Memory B cell (primary cell): Measurements from ENCODE around the gene ANKRD7.
"Not testable (repeated sequence)": the region's sequence is repeated elsewhere in the genome, so short reads cannot be mapped to it uniquely, and the experiment has no call there.

Source experiments
- ATAC-seq: fragments of 150-1000 bp; cut with Tn5 transposase; 2 replicates; pipeline ENCODE4 v1.10.0; 2021; ENCODE audit warnings: low read depth, mild to moderate bottlenecking, moderate library complexity
- DNase-seq, 2 donors: peaks; one replicate each; pipeline ENCODE4 v3.0.0; 2022; ENCODE audit warnings: low spot score in 2 of 2
- H3K27ac Mint-ChIP-seq: one replicate; pipeline ENCODE4 v1.8.0; 2022; ENCODE audit warnings: mild to moderate bottlenecking, moderate library complexity, mixed read lengths
- H3K27me3 Mint-ChIP-seq: one replicate; pipeline ENCODE4 v1.8.0; 2022; ENCODE audit warnings: mixed read lengths
- H3K36me3 Mint-ChIP-seq: one replicate; pipeline ENCODE4 v1.8.0; 2022; ENCODE audit warnings: mild to moderate bottlenecking, mixed read lengths
- H3K4me1 Mint-ChIP-seq: one replicate; pipeline ENCODE4 v1.8.0; 2022; ENCODE audit warnings: mixed read lengths
- H3K4me3 Mint-ChIP-seq: one replicate; pipeline ENCODE4 v1.8.0; 2022; ENCODE audit warnings: mild to moderate bottlenecking, moderate library complexity, mixed read lengths
- H3K9me3 Mint-ChIP-seq: one replicate; pipeline ENCODE4 v1.8.0; 2022; ENCODE audit warnings: mixed read lengths

Gene ANKRD7

GRCh38 chr7:118214833-118215182 lies 9.7 kb upstream of the ANKRD7 start:
- no peak for DNase-seq
- Mint-ChIP-seq H3K27me3 (no peaks in the 10 kb centered on the region), H3K36me3 (no peaks in the 10 kb centered on the region), H3K4me3 (peak overlapping the region; percentile 99), H3K27ac (peak overlapping the region; percentile 88), H3K9me3 (no peaks in the 10 kb centered on the region), H3K4me1 (peaks cover 15% of the 10 kb centered on the region)
- ATAC-seq: peak; percentile 16

GRCh38 chr7:118217210-118217619 lies 7.3 kb upstream of the ANKRD7 start:
- H3K9me3 Mint-ChIP-seq: no peaks in the 10 kb centered on the region
- peaks cover 15% of the 10 kb centered on the region for H3K4me1 Mint-ChIP-seq
- ATAC-seq (no peak), DNase-seq (no peak)
- H3K36me3 Mint-ChIP-seq: no peaks in the 10 kb centered on the region
- H3K27ac Mint-ChIP-seq: no peak overlapping the region
- no peak overlapping the region for H3K4me3 Mint-ChIP-seq
- H3K27me3 Mint-ChIP-seq: no peaks in the 10 kb centered on the region

- no peak overlapping the region for H3K27ac Mint-ChIP-seq
- peaks cover 11% of the 10 kb centered on the region for H3K4me1 Mint-ChIP-seq
- no peak for DNase-seq
- H3K9me3 Mint-ChIP-seq: no peaks in the 10 kb centered on the region
- no peaks in the 10 kb centered on the region for H3K27me3 Mint-ChIP-seq
- no peak for ATAC-seq
- H3K4me3 Mint-ChIP-seq: no peak overlapping the region
- no peaks in the 10 kb centered on the region for H3K36me3 Mint-ChIP-seq
Observed at GRCh38 chr7:118218413-118219156, 5.9 kb upstream of the ANKRD7 start.

- H3K4me1 Mint-ChIP-seq: peaks cover 8% of the 10 kb centered on the region
- no peak for DNase-seq
- no peaks in the 10 kb centered on the region for H3K9me3 Mint-ChIP-seq
- no peak overlapping the region for H3K27ac Mint-ChIP-seq
- H3K4me3 Mint-ChIP-seq: no peak overlapping the region
- no peak for ATAC-seq
- H3K36me3 Mint-ChIP-seq: no peaks in the 10 kb centered on the region
- no peaks in the 10 kb centered on the region for H3K27me3 Mint-ChIP-seq
Observed at GRCh38 chr7:118219157-118219512, 5.4 kb upstream of the ANKRD7 start.

GRCh38 chr7:118220583-118220982 lies 3.9 kb upstream of the ANKRD7 start:
- DNase-seq: no peak
- H3K27ac Mint-ChIP-seq: no peak overlapping the region
- no peaks in the 10 kb centered on the region for H3K9me3 Mint-ChIP-seq
- ATAC-seq: no peak
- H3K4me3 Mint-ChIP-seq: no peak overlapping the region
- H3K36me3 Mint-ChIP-seq: no peaks in the 10 kb centered on the region
- no peaks in the 10 kb centered on the region for H3K27me3 Mint-ChIP-seq
- H3K4me1 Mint-ChIP-seq: no peaks in the 10 kb centered on the region

- Mint-ChIP-seq H3K4me1 (no peaks in the 10 kb centered on the region), H3K27ac (no peak overlapping the region), H3K4me3 (no peak overlapping the region), H3K9me3 (no peaks in the 10 kb centered on the region), H3K27me3 (no peaks in the 10 kb centered on the region), H3K36me3 (no peaks in the 10 kb centered on the region)
- ATAC-seq: no peak
- DNase-seq: no peak
Observed at GRCh38 chr7:118222591-118222990, 1.9 kb upstream of the ANKRD7 start.

GRCh38 chr7:118232837-118233236 lies 8.3 kb downstream of the ANKRD7 start:
- ATAC-seq: no peak
- no peak overlapping the region for H3K4me3 Mint-ChIP-seq
- no peak for DNase-seq
- peaks cover 4% of the 10 kb centered on the region for H3K27me3 Mint-ChIP-seq
- H3K27ac Mint-ChIP-seq: no peak overlapping the region
- no peaks in the 10 kb centered on the region for H3K36me3 Mint-ChIP-seq
- H3K9me3 Mint-ChIP-seq: no peaks in the 10 kb centered on the region
- H3K4me1 Mint-ChIP-seq: no peaks in the 10 kb centered on the region

GRCh38 chr7:118233799-118234198 lies 9.3 kb downstream of the ANKRD7 start:
- ATAC-seq: no peak

GRCh38 chr7:118239014-118239413 lies 14.5 kb downstream of the ANKRD7 start:
- Mint-ChIP-seq H3K27ac (no peak overlapping the region), H3K36me3 (no peaks in the 10 kb centered on the region), H3K27me3 (no peaks in the 10 kb centered on the region), H3K4me3 (no peak overlapping the region), H3K9me3 (no peaks in the 10 kb centered on the region), H3K4me1 (no peaks in the 10 kb centered on the region)
- DNase-seq (no peak), ATAC-seq (no peak)

More at GRCh38 chr7:118233799-118234198, 9.3 kb downstream of the ANKRD7 start:
- Mint-ChIP-seq H3K36me3 (no peaks in the 10 kb centered on the region), H3K4me1 (no peaks in the 10 kb centered on the region), H3K4me3 (no peak overlapping the region), H3K9me3 (no peaks in the 10 kb centered on the region), H3K27ac (no peak overlapping the region), H3K27me3 (peaks cover 3% of the 10 kb centered on the region)
- DNase-seq: no peak

GRCh38 chr7:118240320-118240719 lies 15.8 kb downstream of the ANKRD7 start:
- not testable (repeated sequence) for H3K4me1 Mint-ChIP-seq, H3K27me3 Mint-ChIP-seq, H3K36me3 Mint-ChIP-seq, DNase-seq, H3K4me3 Mint-ChIP-seq, H3K27ac Mint-ChIP-seq, H3K9me3 Mint-ChIP-seq, ATAC-seq

- H3K4me1 Mint-ChIP-seq: no peaks in the 10 kb centered on the region
- peak overlapping the region; percentile 35 for H3K27ac Mint-ChIP-seq
- H3K27me3 Mint-ChIP-seq: no peaks in the 10 kb centered on the region
- H3K9me3 Mint-ChIP-seq: no peaks in the 10 kb centered on the region
- H3K36me3 Mint-ChIP-seq: no peaks in the 10 kb centered on the region
- ATAC-seq (no peak), DNase-seq (no peak)
- no peak overlapping the region for H3K4me3 Mint-ChIP-seq
Observed at GRCh38 chr7:118243695-118244094, 19.2 kb downstream of the ANKRD7 start.

- DNase-seq: no peak
- Mint-ChIP-seq H3K4me1 (no peaks in the 10 kb centered on the region), H3K27ac (no peak overlapping the region), H3K4me3 (no peak overlapping the region), H3K27me3 (no peaks in the 10 kb centered on the region), H3K9me3 (no peaks in the 10 kb centered on the region), H3K36me3 (no peaks in the 10 kb centered on the region)
- ATAC-seq: no peak
Observed at GRCh38 chr7:118245267-118246040, 20.9 kb downstream of the ANKRD7 start.

GRCh38 chr7:118250860-118251494 lies 26.5 kb downstream of the ANKRD7 start:
- DNase-seq: no peak
- no peak for ATAC-seq
- H3K36me3 Mint-ChIP-seq: no peaks in the 10 kb centered on the region
- H3K27me3 Mint-ChIP-seq: peaks cover 2% of the 10 kb centered on the region
- H3K27ac Mint-ChIP-seq: no peak overlapping the region
- H3K9me3 Mint-ChIP-seq: no peaks in the 10 kb centered on the region
- H3K4me3 Mint-ChIP-seq: no peak overlapping the region
- no peaks in the 10 kb centered on the region for H3K4me1 Mint-ChIP-seq

GRCh38 chr7:118252087-118252486 lies 27.6 kb downstream of the ANKRD7 start:
- H3K4me3 Mint-ChIP-seq: no peak overlapping the region
- no peak overlapping the region for H3K27ac Mint-ChIP-seq
- H3K4me1 Mint-ChIP-seq: no peaks in the 10 kb centered on the region

More at GRCh38 chr7:118252087-118252486, 27.6 kb downstream of the ANKRD7 start:
- Mint-ChIP-seq H3K36me3 (no peaks in the 10 kb centered on the region), H3K27me3 (peaks cover 2% of the 10 kb centered on the region), H3K9me3 (no peaks in the 10 kb centered on the region)
- DNase-seq (no peak), ATAC-seq (no peak)
